Adrenal gland (tissue), 5 donors: ENCODE results near the gene PGAP1.

Source experiments
- CTCF ChIP-seq, 6 experiments: fragments of 450-650 bp in 4 of 6; fragments of 200-600 bp in 2 of 6; sonication (generic) in 1 of 6; IDR thresholded peaks; 1 replicate in 5 of 6; 2 replicates in 1 of 6; pipeline versions ENCODE4 v1.5.1 to v1.8.0; 2016 to 2021; ENCODE audit warnings: antibody characterized with exemption in 6 of 6, mild to moderate bottlenecking in 2 of 6, moderate library complexity in 1 of 6
- POLR2A ChIP-seq, 2 donors: fragments of 450-650 bp; IDR thresholded peaks; one replicate each; pipeline ENCODE4 v1.6.1; 2017; ENCODE audit warnings: antibody characterized with exemption in 2 of 2, mild to moderate bottlenecking in 2 of 2, moderate library complexity in 1 of 2
- donor health status: DM: no; HTN: no; CAD: no.

GRCh38 chr2:196944570-196944969, 18.1 kb upstream of the PGAP1 start:
- no peak for TF ChIP-seq POLR2A (IDR thresholded peaks at IDR 0.05)
- no peak for TF ChIP-seq CTCF (IDR thresholded peaks at IDR 0.05)
